Activated T-cell treated with anti-CD3 and anti-CD28 coated beads, Interleukin-2, amount 50 U/mL, for 24 hours (primary cell): ENCODE measurements around the gene AEBP1.

Source experiments
- DNase-seq: peaks from one replicate; pipeline ENCODE4 v3.0.0-alpha.2; 2020
- H3K27ac Mint-ChIP-seq: 2 replicates; pipeline ENCODE4 v1.8.0; 2020; ENCODE audit warnings: mild to moderate bottlenecking, mixed read lengths
- H3K27me3 Mint-ChIP-seq: 2 replicates; pipeline ENCODE4 v1.8.0; 2020; ENCODE audit warnings: mixed read lengths
- H3K36me3 Mint-ChIP-seq: 2 replicates; pipeline ENCODE4 v1.8.0; 2020; ENCODE audit warnings: low read depth, mixed read lengths
- H3K4me1 Mint-ChIP-seq: 2 replicates; pipeline ENCODE4 v1.8.0; 2020; ENCODE audit warnings: low read depth, mixed read lengths
- H3K4me3 Mint-ChIP-seq: 2 replicates; pipeline ENCODE4 v1.8.0; 2020; ENCODE audit warnings: mild to moderate bottlenecking, moderate library complexity, mixed read lengths
- H3K9me3 Mint-ChIP-seq: 2 replicates; pipeline ENCODE4 v1.8.0; 2020; ENCODE audit warnings: mixed read lengths

The AEBP1 gene

DNA sequence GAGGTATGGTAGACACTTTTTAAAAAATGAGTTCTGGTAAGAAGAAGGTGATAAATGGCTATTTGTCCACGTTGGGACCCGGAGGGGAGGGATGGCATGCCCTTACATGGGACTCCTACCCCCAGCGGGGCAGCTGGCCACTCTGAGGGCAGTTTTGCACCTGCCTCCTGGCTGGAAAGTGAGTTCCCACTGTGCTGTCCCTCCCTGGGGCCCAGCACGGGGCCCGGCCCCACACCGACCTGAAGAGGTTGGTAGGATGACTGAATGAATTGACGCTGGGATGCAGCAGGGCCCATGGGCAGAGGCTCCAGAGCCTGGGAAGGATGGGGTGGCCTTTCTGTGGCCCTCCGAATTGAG, 601 bp upstream of the AEBP1 start:
- H3K4me3 Mint-ChIP-seq = peak overlapping the region; percentile 57
- no peaks in the 10 kb centered on the region for H3K9me3 Mint-ChIP-seq
- H3K27ac Mint-ChIP-seq = peak overlapping the region; percentile 38
- H3K4me1 Mint-ChIP-seq = peaks cover 12% of the 10 kb centered on the region
- peaks cover 12% of the 10 kb centered on the region for H3K36me3 Mint-ChIP-seq
- H3K27me3 Mint-ChIP-seq = peaks cover 12% of the 10 kb centered on the region
- no peak for DNase-seq

DNA sequence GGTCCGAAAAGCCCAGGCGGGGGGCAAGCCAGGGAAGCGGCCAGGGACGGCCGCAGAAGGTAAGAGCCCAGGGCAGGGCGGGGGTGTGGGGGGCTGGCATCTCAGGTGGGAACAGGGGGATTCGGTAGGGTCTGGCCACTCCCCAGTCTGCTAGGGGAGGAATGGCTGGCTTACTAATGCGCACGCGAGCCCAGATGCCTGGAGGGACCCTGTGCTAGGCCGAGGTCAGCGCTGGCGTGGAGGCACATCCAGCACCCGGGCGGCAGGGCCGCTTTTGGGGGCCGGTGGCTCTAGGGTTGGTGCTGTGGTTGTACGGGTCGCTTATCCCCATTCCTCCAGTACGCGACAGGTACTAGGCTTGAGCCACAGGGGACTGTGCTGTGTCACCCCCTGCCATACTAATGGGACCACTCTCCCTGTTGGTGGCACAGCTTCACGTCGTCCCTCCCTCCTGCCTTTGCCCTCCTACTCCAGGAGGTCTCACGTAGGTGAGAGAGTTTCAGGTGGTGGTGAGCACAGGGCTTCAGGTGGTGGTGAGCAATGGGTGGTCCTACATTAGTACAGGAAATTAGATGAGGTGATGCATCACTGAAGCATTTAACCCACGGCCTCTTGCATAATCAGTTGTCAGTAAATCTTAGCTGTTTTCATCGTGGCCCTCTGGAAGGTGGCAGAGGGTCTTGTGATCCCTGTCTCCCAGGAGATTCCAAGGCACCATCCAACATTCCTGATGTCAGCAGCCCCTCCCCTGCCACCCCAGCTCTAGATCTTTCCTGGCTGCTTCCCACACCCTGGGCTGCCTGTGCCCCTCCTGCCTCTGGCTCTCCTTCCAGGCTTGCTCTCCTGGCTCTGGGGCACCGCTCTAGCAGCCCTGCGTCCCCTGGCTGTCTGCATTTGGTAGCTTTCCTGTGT, 971 bp downstream of the AEBP1 start:
- peaks cover 21% of the 10 kb centered on the region for H3K36me3 Mint-ChIP-seq
- peak overlapping the region; percentile 82 for H3K4me3 Mint-ChIP-seq
- H3K27me3 Mint-ChIP-seq = peaks cover 12% of the 10 kb centered on the region
- peaks cover 12% of the 10 kb centered on the region for H3K4me1 Mint-ChIP-seq
- DNase-seq = peak; percentile 58
- no peaks in the 10 kb centered on the region for H3K9me3 Mint-ChIP-seq
- peak overlapping the region; percentile 83 for H3K27ac Mint-ChIP-seq

GRCh38 chr7:44105832-44106231, 1.7 kb downstream of the AEBP1 start:
- peaks cover 12% of the 10 kb centered on the region for H3K27me3 Mint-ChIP-seq
- peak overlapping the region; percentile 39 for H3K27ac Mint-ChIP-seq
- H3K36me3 Mint-ChIP-seq = peaks cover 25% of the 10 kb centered on the region
- peaks cover 12% of the 10 kb centered on the region for H3K4me1 Mint-ChIP-seq
- H3K4me3 Mint-ChIP-seq = peak overlapping the region; percentile 82
- no peaks in the 10 kb centered on the region for H3K9me3 Mint-ChIP-seq
- no peak for DNase-seq

DNA sequence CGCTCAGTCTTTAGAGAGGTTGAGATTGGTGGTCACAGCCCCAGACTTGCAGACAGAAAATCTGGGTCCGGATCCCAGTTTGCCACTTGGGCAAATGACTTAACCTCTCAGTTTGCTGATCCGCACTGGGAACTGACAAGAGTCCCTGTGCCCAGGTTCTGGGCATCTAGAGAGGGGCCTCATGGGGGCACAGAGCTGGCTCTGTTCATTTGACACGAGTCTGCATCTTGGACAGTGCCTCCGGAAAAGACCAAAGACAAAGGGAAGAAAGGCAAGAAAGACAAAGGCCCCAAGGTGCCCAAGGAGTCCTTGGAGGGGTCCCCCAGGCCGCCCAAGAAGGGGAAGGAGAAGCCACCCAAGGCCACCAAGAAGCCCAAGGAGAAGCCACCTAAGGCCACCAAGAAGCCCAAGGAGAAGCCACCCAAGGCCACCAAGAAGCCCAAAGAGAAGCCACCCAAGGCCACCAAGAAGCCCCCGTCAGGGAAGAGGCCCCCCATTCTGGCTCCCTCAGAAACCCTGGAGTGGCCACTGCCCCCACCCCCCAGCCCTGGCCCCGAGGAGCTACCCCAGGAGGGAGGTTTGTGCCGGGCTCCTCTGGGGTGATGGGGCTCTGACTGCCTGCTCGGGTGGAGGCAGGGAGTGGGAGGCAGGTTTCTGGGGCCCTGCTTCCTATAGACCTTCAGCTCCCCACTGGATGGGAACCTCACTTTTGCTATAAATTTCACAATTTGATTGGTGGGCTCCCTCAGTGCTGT, 2.3 kb downstream of the AEBP1 start:
- Mint-ChIP-seq H3K27ac (no peak overlapping the region), H3K9me3 (no peaks in the 10 kb centered on the region), H3K36me3 (peaks cover 31% of the 10 kb centered on the region), H3K27me3 (peaks cover 12% of the 10 kb centered on the region), H3K4me1 (peaks cover 12% of the 10 kb centered on the region), H3K4me3 (peak overlapping the region; percentile 82)
- DNase-seq = no peak

- H3K27ac Mint-ChIP-seq = no peak overlapping the region
- peaks cover 40% of the 10 kb centered on the region for H3K36me3 Mint-ChIP-seq
- no peaks in the 10 kb centered on the region for H3K9me3 Mint-ChIP-seq
- H3K27me3 Mint-ChIP-seq = peaks cover 12% of the 10 kb centered on the region
- peaks cover 12% of the 10 kb centered on the region for H3K4me1 Mint-ChIP-seq
- DNase-seq = no peak
- H3K4me3 Mint-ChIP-seq = no peak overlapping the region
Observed at GRCh38 chr7:44107116-44107960, 3.2 kb downstream of the AEBP1 start.

DNA sequence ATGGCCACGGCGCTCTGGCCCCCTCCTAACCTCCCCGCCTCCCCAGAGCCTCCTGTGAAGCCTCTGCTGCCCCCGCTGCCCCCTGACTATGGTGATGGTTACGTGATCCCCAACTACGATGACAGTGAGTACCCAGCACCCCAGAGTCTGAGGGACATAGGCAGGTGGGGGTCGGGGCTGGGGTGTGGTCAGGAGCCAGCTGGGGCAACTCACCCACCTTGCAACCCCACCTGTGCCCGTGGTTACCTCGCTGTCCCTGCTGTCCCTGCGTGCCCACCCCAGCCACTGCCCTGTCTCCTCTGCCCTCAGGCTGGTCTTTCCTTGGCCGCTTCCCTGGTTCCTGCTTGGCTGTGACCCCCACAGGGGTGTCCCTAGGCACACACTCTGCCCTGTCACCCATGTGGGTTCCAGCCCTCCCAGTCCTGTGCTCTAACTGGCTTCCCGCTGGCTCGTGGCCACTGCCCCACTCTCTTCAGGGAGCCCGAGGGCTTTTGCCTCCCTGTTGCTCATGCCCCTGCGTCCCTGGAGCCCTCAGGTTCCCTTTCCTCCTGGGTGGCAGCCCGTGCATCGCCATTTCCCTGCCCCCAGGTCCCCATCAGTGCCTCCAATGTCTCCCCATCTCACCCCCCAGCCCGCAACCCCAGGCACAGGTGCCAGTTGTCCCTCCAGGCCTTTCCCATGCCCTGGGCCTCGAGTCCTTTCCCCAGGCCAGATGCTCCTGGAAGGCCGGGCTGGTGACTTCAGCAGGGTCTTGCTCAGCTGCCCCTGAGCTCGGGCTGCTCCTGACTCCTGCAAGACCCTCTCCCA, 4.0 kb downstream of the AEBP1 start:
- peak overlapping the region; percentile 66 for H3K27ac Mint-ChIP-seq
- DNase-seq = no peak
- peaks cover 48% of the 10 kb centered on the region for H3K36me3 Mint-ChIP-seq
- H3K27me3 Mint-ChIP-seq = peaks cover 9% of the 10 kb centered on the region
- no peak overlapping the region for H3K4me3 Mint-ChIP-seq
- H3K4me1 Mint-ChIP-seq = peaks cover 12% of the 10 kb centered on the region
- H3K9me3 Mint-ChIP-seq = no peaks in the 10 kb centered on the region

DNA sequence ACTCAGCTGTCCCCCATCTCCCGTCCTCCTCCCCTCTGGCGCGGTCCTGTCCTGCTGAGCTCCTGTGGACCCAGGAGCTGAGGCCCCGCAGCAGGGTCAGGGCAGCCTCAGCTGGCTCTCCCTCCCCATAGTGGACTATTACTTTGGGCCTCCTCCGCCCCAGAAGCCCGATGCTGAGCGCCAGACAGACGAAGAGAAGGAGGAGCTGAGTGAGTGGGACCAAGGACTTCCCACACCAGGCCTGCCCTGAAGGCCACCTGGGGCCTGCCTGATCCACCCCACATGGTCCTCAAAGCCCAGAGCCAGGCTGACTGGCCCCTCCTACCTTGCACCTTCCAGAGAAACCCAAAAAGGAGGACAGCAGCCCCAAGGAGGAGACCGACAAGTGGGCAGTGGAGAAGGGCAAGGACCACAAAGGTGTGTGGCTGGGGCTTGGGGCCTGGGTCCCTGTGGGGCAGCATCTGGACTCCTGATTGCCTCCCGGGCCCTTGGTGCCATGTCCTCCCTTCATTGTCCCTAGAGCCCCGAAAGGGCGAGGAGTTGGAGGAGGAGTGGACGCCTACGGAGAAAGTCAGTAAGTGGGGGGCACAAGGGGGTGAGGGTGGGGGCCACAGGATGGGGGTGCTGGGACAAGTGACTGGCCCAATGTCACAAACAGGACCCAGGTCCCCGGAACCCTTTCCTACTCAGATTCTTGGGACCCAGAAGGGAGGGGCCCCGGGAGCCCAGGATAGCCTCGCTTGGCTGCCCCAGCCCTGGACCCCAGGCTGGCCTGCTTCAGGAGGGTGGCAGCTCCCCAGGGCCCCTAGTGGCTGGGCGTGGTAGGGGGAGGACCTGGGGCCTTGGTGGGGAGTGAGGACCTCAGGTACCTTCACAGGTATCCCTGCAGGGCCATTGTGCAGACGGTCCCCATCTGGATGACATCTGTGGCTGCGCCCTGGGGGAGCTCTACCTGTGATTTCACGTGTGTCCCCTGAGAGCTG, 4.9 kb downstream of the AEBP1 start:
- no peaks in the 10 kb centered on the region for H3K9me3 Mint-ChIP-seq
- H3K36me3 Mint-ChIP-seq = peaks cover 56% of the 10 kb centered on the region
- H3K4me3 Mint-ChIP-seq = no peak overlapping the region
- peaks cover 12% of the 10 kb centered on the region for H3K4me1 Mint-ChIP-seq
- no peak for DNase-seq
- no peak overlapping the region for H3K27ac Mint-ChIP-seq
- peaks cover 5% of the 10 kb centered on the region for H3K27me3 Mint-ChIP-seq

- H3K4me3 Mint-ChIP-seq = no peak overlapping the region
- H3K4me1 Mint-ChIP-seq = peaks cover 10% of the 10 kb centered on the region
- no peak for DNase-seq
- peaks cover 5% of the 10 kb centered on the region for H3K27me3 Mint-ChIP-seq
- H3K27ac Mint-ChIP-seq = peak overlapping the region; percentile 18
- no peaks in the 10 kb centered on the region for H3K9me3 Mint-ChIP-seq
- peaks cover 63% of the 10 kb centered on the region for H3K36me3 Mint-ChIP-seq
Observed at GRCh38 chr7:44109991-44110390, 5.8 kb downstream of the AEBP1 start.

GRCh38 chr7:44110719-44111635, 6.8 kb downstream of the AEBP1 start:
- Mint-ChIP-seq H3K27ac (no peak overlapping the region), H3K4me3 (no peak overlapping the region), H3K36me3 (peaks cover 73% of the 10 kb centered on the region), H3K4me1 (peaks cover under 1% of the 10 kb centered on the region), H3K9me3 (no peaks in the 10 kb centered on the region), H3K27me3 (no peaks in the 10 kb centered on the region)
- DNase-seq = no peak

GRCh38 chr7:44111761-44112160, 7.6 kb downstream of the AEBP1 start:
- no peak overlapping the region for H3K27ac Mint-ChIP-seq
- H3K9me3 Mint-ChIP-seq = no peaks in the 10 kb centered on the region
- H3K4me3 Mint-ChIP-seq = no peak overlapping the region
- DNase-seq = no peak
- H3K27me3 Mint-ChIP-seq = no peaks in the 10 kb centered on the region
- no peaks in the 10 kb centered on the region for H3K4me1 Mint-ChIP-seq
- H3K36me3 Mint-ChIP-seq = peaks cover 78% of the 10 kb centered on the region

DNA sequence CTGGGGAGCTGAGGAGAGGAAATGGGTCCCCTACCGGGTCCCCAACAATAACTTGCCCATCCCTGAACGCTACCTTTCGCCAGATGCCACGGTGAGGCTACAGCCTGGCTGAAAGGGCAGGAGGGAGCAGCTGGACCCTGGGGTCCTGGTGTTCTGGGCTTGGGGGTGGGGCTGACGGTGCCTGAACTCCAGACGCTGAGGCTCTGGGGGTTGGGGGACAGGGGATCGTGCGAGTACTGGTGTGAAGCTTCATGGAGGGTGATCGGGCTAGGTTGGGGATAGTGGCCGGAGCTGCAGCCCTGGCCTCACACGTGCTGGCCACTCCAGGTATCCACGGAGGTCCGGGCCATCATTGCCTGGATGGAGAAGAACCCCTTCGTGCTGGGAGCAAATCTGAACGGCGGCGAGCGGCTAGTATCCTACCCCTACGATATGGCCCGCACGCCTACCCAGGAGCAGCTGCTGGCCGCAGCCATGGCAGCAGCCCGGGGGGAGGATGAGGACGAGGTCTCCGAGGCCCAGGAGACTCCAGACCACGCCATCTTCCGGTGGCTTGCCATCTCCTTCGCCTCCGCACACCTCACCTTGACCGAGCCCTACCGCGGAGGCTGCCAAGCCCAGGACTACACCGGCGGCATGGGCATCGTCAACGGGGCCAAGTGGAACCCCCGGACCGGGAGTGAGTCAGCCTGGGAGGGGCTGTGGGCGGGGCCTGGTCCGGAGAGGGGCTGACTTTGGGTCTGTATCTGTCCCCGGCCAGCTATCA, 8.3 kb downstream of the AEBP1 start:
- H3K4me1 Mint-ChIP-seq = no peaks in the 10 kb centered on the region

More for the DNA sequence above, 8.3 kb downstream of the AEBP1 start:
- Mint-ChIP-seq H3K27ac (peak overlapping the region; percentile 18), H3K4me3 (no peak overlapping the region), H3K27me3 (no peaks in the 10 kb centered on the region), H3K36me3 (peaks cover 84% of the 10 kb centered on the region), H3K9me3 (no peaks in the 10 kb centered on the region)
- peak; percentile 45 for DNase-seq
